ACC112 (cell line): ENCODE results near the gene SRA1.
"Not testable (repeated sequence)": the region's sequence is repeated elsewhere in the genome, so short reads cannot be mapped to it uniquely, and the experiment has no call there.

Experiments
- H2AFZ ChIP-seq: fragments of 200-600 bp; sonication (generic); one replicate; pipeline ENCODE4 v1.6.0; 2017; ENCODE audit warnings: antibody characterized with exemption, low read length; ENCODE audit not compliant: unreplicated experiment
- H3K27ac ChIP-seq: fragments of 200-600 bp; sonication (generic); 2 replicates; pipeline ENCODE4 v1.5.1; 2014; ENCODE audit warnings: low read depth, mild to moderate bottlenecking, antibody characterized with exemption, low read length, moderate library complexity
- H3K27me3 ChIP-seq: fragments of 200-600 bp; sonication (generic); 2 replicates; pipeline ENCODE4 v1.6.1; 2014; ENCODE audit warnings: mild to moderate bottlenecking, antibody characterized with exemption, low read length, moderate library complexity, mixed read lengths; ENCODE audit not compliant: insufficient read depth
- H3K36me3 ChIP-seq: fragments of 200-600 bp; sonication (generic); 2 replicates; pipeline ENCODE4 v1.6.1; 2016; ENCODE audit warnings: mild to moderate bottlenecking, antibody characterized with exemption, low read length, moderate library complexity, mixed read lengths; ENCODE audit not compliant: insufficient read depth
- H3K4me1 ChIP-seq: fragments of 200-600 bp; sonication (generic); one replicate; pipeline ENCODE4 v1.6.1; 2016; ENCODE audit warnings: low read length, mixed read lengths; ENCODE audit not compliant: insufficient read depth, unreplicated experiment, control insufficient read depth
- H3K4me3 ChIP-seq: fragments of 200-600 bp; sonication (generic); 2 replicates; pipeline ENCODE4 v1.5.1; 2014; ENCODE audit warnings: mild to moderate bottlenecking, low read depth, low read length
- H3K79me2 ChIP-seq: fragments of 200-600 bp; sonication (generic); one replicate; pipeline ENCODE4 v1.6.0; 2016; ENCODE audit warnings: low read length; ENCODE audit not compliant: control insufficient read depth, unreplicated experiment, insufficient read depth

SRA1 gene

DNA sequence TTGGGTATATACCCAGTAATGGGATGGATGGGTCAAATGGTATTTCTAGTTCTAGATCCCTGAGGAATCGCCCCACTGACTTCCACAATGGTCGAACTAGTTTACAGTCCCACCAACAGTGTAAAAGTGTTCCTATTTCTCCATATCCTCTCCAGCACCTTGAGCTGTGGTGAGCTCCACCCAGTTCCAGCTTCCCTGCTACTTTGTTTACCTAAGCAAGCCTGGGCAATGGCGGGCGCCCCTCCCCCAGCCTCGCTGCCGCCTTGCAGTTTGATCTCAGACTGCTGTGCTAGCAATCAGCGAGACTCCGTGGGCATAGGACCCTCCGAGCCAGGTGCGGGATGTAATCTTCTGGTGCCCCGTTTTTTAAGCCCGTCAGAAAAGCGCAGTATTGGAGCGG is 35.8 kb upstream of the SRA1 start:
- not testable (repeated sequence) for H2AFZ ChIP-seq, H3K4me3 ChIP-seq

DNA sequence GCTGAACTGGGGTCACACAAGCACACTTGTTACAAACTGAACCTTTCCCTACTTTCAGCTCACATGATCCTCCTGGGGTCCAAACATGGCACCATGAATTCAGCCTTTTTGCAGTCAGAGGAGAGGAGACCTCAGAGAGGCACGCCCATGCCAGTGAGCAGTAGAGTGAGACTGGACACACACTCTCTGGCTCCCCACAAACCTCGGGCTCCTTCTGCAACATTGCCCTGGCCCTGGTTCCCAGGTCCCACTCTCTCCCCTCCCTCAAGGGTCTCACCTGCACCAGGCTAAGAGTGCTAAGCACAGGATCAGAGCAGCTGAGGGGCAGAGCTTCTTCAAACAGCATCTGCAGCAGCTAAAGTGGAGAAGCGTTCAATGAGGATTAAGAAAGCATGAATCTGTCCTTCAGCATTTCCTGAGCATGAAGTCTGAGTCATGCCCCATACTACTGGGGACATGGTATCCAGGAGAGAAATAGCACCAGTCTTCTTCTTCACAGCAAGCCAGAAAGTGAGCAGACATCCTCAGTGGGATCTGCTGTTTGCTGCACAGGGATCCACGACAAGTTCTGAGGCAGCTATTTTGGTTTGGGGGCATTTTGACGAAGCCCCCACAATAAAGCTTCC is 34.6 kb upstream of the SRA1 start:
- Histone ChIP-seq H3K27me3 (no peaks in the 10 kb centered on the region), H3K36me3 (no peaks in the 10 kb centered on the region), H3K4me1 (peaks cover 31% of the 10 kb centered on the region), H3K27ac (no peak overlapping the region), H3K79me2 (no peaks in the 10 kb centered on the region), H3K4me3 (no peak overlapping the region), H2AFZ (no peak overlapping the region)

More for the DNA sequence above, 35.8 kb upstream of the SRA1 start:
- not testable (repeated sequence) for H3K36me3 ChIP-seq, H3K27ac ChIP-seq, H3K27me3 ChIP-seq, H3K79me2 ChIP-seq
- H3K4me1 ChIP-seq: peaks cover 31% of the 10 kb centered on the region

DNA sequence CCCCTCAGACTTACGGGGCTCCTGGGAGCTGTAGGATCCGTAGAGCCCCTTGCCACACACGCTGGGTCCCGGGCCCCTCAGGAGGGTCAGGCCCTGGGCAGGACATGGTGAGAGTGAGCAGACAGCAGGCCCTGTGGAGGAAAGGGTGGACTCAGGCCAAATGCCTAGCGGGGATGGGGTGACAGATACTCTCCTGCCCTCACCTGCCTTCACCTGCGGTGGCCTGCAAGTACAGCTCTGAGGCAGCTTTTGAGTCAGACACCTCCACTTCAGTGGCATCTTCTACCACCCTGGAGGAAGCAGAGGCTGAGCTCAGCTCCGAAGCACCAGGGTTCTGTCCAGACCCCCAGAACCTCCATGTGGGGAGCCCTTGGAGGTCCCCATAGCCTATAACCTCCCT is 33.6 kb upstream of the SRA1 start:
- Histone ChIP-seq H3K79me2 (no peaks in the 10 kb centered on the region), H3K27ac (no peak overlapping the region), H3K36me3 (no peaks in the 10 kb centered on the region), H3K4me1 (peaks cover 29% of the 10 kb centered on the region), H3K4me3 (no peak overlapping the region), H3K27me3 (no peaks in the 10 kb centered on the region), H2AFZ (no peak overlapping the region)

DNA sequence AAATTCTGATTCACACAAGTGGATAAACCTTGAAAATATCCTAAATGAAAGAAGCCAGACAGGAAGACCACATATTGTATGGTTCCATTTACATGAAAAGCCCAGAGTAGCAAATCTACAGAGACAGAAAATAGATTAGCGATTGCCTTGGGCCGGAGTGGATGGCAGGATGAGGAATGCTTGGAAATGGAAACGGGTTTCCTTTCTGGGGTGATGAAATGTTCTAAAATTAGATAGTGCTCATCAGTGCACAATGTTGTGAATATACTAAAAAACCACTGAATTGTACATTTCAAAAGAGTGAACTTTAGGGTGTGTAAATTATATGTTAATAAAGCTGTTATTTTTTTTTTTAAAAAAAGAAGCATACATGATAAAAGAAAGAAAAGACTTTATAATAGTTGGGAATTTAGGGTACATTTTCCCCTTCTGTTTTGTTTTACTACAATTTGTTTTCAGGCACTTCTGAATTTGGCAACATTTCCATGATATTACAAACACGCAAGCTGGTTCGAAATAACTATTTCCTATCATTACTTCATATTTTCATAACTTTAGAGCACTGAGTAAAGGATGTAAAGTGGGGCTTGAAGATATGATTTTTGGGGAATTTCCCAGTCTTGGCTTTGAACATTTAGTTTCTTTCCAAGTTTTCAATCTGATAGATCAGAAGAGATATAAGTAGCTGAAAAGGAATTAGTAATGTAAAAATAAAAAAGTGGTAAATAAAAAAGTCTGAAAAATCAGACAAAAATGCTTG is 31.2 kb upstream of the SRA1 start:
- H3K79me2 ChIP-seq: no peaks in the 10 kb centered on the region
- H3K4me3 ChIP-seq: no peak overlapping the region
- no peak overlapping the region for H2AFZ ChIP-seq
- H3K4me1 ChIP-seq: peaks cover 22% of the 10 kb centered on the region
- H3K27ac ChIP-seq: peak overlapping the region; percentile 36
- H3K36me3 ChIP-seq: no peaks in the 10 kb centered on the region
- H3K27me3 ChIP-seq: no peaks in the 10 kb centered on the region

DNA sequence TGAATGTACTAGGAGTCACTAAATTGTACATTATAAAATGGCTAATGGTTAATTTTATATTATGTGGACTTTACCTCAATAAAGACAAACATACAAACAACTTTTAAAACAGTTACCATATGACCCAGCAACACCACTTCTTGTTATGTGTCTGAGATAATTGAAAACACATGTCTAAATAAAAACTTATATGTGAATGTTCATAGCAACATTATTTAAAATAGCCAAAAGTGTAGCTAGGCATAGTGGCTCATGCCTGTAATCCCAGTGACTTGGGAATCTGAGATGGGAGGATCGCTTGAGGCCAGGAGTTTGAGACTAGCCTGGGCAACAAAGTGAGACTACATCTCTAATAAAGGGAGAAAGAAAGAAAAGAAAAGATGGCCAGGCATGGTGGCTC is 30.2 kb upstream of the SRA1 start:
- no peak overlapping the region for H2AFZ ChIP-seq
- no peak overlapping the region for H3K4me3 ChIP-seq
- H3K4me1 ChIP-seq: peaks cover 22% of the 10 kb centered on the region
- H3K27me3 ChIP-seq: no peaks in the 10 kb centered on the region
- no peak overlapping the region for H3K27ac ChIP-seq
- no peaks in the 10 kb centered on the region for H3K79me2 ChIP-seq
- H3K36me3 ChIP-seq: no peaks in the 10 kb centered on the region

DNA sequence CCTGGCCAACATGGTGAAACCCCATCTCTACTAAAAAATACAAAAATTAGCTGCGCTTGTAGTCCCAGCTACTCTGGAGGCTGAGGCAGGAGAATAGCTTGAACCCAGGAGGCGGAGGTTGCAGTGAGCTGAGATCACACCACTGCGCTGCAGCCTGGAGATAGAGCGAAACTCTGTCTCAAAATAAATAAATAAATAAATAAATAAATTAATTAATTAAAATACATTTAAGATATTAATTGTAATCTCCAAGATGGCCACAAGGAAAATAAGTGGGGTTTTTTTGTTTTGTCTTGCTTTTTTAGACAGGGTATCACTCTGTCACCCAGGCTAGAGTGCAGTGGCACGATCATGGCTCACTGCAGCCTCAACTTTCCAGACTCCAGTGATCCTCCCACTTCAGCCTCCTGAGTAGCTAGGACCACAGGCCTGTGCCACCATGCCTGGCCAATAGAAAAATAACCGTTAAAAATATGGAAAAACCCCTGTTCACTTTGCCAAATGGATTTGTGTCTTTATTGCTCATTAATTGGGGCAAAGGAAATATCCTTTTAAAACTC is 22.0 kb upstream of the SRA1 start:
- H3K4me1 ChIP-seq, H3K79me2 ChIP-seq, H3K27ac ChIP-seq, H3K4me3 ChIP-seq, H3K27me3 ChIP-seq, H3K36me3 ChIP-seq, H2AFZ ChIP-seq: not testable (repeated sequence)

DNA sequence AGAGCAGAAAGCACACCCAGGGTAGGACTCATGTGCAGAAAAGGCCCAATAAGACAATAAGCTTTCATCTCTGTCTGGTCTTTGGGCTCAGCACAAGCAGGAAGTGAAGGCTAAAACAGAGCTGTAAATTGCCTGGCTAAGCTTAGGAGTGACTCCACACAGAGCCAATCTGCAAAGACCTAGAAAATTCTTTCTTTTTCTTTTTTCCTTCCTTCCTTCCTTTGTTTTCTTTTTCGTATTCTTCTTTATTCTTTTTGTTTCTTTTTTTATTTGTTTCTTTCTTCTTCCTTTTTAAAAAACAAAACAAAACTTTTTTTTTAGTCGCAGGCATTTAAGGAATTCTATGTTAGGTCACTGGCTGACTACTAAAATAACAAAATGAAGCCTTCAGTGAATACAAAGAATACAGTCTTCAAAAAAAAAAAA is 19.5 kb upstream of the SRA1 start:
- Histone ChIP-seq H3K27ac (no peak overlapping the region), H3K27me3 (no peaks in the 10 kb centered on the region), H3K79me2 (no peaks in the 10 kb centered on the region), H3K36me3 (no peaks in the 10 kb centered on the region), H2AFZ (peak overlapping the region; percentile 40), H3K4me1 (peaks cover 4% of the 10 kb centered on the region), H3K4me3 (no peak overlapping the region)

DNA sequence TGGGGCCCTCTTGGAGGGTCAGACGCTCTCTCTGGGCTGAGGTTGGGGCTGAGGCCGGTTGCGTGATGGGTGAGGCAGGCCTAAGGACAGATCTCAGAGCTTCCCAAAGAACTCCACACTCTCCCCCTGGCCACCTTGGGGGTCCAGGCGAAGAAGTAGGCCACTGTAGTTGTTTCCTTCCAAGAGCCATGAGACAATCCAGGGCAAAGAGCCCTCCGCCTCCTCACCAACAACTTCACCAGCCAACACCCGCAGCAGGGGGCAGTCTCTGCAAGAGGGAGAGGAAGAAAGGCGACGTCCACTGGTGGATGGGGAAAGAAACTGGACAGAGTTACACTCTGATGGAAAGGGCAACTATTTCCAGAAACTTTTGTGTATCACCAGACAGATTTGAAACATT is 18.0 kb upstream of the SRA1 start:
- no peak overlapping the region for H3K27ac ChIP-seq
- H3K36me3 ChIP-seq: no peaks in the 10 kb centered on the region
- H2AFZ ChIP-seq: no peak overlapping the region
- no peaks in the 10 kb centered on the region for H3K79me2 ChIP-seq
- H3K4me3 ChIP-seq: no peak overlapping the region
- H3K4me1 ChIP-seq: peaks cover 4% of the 10 kb centered on the region
- no peaks in the 10 kb centered on the region for H3K27me3 ChIP-seq

DNA sequence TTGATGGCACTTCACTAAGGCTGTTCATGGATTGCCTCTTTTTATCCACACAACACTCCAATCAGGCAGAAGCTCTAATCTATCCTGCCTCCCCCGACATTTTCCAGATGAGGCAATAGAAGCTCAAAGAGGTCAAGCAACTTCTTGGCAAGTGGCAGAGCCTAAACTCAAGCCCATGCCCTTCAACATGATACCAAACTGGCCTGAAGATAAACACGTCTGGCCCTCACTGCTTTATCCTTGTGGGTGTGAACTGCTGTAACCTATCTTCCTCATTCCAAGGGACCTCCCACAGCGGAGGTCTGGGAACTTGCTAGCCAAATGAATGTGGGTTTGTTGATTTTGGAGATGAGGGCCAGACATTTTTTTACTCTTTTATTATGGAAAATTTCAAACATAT is 16.9 kb upstream of the SRA1 start:
- Histone ChIP-seq H3K4me3 (no peak overlapping the region), H3K4me1 (peaks cover 4% of the 10 kb centered on the region), H3K79me2 (no peaks in the 10 kb centered on the region), H3K36me3 (no peaks in the 10 kb centered on the region), H3K27ac (no peak overlapping the region), H3K27me3 (no peaks in the 10 kb centered on the region), H2AFZ (no peak overlapping the region)

DNA sequence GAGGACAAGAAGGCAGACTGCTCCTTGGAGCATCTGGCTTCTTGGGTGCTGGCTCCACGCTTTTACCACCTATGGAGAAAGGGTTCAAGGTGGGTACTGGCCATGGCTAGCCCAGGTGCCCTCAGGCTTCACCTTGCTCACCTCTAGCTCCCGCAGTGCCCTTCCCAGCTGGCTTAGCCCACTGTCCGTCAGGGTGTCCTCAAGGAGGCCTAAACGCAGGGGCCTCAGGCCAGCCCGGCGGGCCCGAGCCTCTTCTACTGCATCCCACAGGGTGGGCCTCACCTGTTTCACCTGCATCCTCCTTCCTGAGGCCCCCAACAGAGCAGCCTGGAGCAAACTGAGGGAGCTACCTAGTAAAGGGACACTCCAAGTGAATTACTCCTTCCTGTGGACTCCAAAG is 16.4 kb upstream of the SRA1 start:
- no peak overlapping the region for H3K27ac ChIP-seq
- H3K4me1 ChIP-seq: peaks cover 9% of the 10 kb centered on the region
- H3K36me3 ChIP-seq: no peaks in the 10 kb centered on the region
- H3K27me3 ChIP-seq: no peaks in the 10 kb centered on the region
- H3K4me3 ChIP-seq: no peak overlapping the region
- H2AFZ ChIP-seq: no peak overlapping the region
- H3K79me2 ChIP-seq: no peaks in the 10 kb centered on the region

DNA sequence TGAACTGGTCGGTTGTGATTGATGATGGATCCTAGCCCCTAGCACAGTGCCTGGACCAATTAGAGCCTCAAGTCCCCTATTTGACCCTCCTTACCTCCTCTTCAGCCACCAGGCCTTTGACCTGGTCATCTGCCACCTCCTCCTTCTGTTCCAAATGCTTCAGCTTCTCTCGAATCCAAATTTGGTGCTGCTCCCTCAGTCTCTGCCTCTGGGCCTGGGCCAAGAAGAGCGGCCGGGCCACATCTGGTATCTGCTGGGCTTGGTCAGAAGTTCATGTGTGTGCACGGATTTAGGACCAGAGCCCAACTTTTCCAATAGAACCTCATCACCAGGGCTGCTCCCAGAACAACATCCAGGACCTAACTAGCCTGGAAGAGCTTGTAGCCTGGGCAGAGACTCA is 13.8 kb upstream of the SRA1 start:
- H3K36me3 ChIP-seq: no peaks in the 10 kb centered on the region
- no peak overlapping the region for H3K4me3 ChIP-seq
- no peak overlapping the region for H3K27ac ChIP-seq
- no peaks in the 10 kb centered on the region for H3K27me3 ChIP-seq
- H3K4me1 ChIP-seq: peaks cover 8% of the 10 kb centered on the region
- H3K79me2 ChIP-seq: peaks cover 20% of the 10 kb centered on the region
- no peak overlapping the region for H2AFZ ChIP-seq
